Measurements from ENCODE around the gene AHNAK2. TPM values are rescaled to one million over a fixed set of nuclear protein-coding genes. Genes with fewer than 3 reads are reported as not detected.

AHNAK2 gene
- total and polyA plus RNA-seq, 9 of the 15 experiments (the other 6 are each of a cell fraction or from before 2014, with no cell fraction given): 0.04 to 0.09 (median 0.04) TPM; not detected in 6

GRCh38 chr14:104976198-104977007 is 1.8 kb downstream of the AHNAK2 start (continued):
- TF ChIP-seq MAZ (CRISPR knock-in tag; conservative IDR thresholded peaks at IDR 0.05 in 1 of 2, IDR thresholded peaks at IDR 0.05 in 1 of 2) (peak in 1 of 2 experiments; percentile 56; a peak in 2 of 4 replicates), MTA3 (IDR thresholded peaks at IDR 0.05; ENCODE audit: borderline replicate concordance) (0 out of 2 replicates have a peak, but pooled peaks have one; percentile 33), NCOA6 (IDR thresholded peaks at IDR 0.05) (no peak), HES1 (IDR thresholded peaks at IDR 0.05; ENCODE audit: low read depth) (no peak), CBX5 (IDR thresholded peaks at IDR 0.05; ENCODE audit: borderline replicate concordance, low read depth) (no peak), CBX1 (IDR thresholded peaks at IDR 0.05; ENCODE audit: low read depth) (no peak), TOE1 (IDR thresholded peaks at IDR 0.05; ENCODE audit: borderline replicate concordance) (0 out of 2 replicates have a peak, but pooled peaks have one; percentile 29), TOE1 (CRISPR knock-in tag; IDR thresholded peaks at IDR 0.05; ENCODE audit: borderline replicate concordance, low read depth) (no peak), RERE (CRISPR knock-in tag; IDR thresholded peaks at IDR 0.05; ENCODE audit: borderline replicate concordance) (no peak), HDGF (IDR thresholded peaks at IDR 0.05) (0 out of 2 replicates have a peak, but pooled peaks have one; percentile 23), STAG1 (CRISPR knock-in tag; IDR thresholded peaks at IDR 0.05; ENCODE audit: borderline replicate concordance) (peak; percentile 78; the same call in 1 of the 2 replicates), RB1 (IDR thresholded peaks at IDR 0.05; ENCODE audit: low read depth) (peak; percentile 73; the same call in 1 of the 2 replicates), ETS2 (tag; IDR thresholded peaks at IDR 0.05; ENCODE audit: borderline replicate concordance, poor library complexity, severe bottlenecking) (no peak), RAD21 (CRISPR knock-in tag; conservative IDR thresholded peaks at IDR 0.05 in 1 of 2, IDR thresholded peaks at IDR 0.05 in 1 of 2) (peak; percentile 89 to 97), JUN (IDR thresholded peaks at IDR 0.05; ENCODE audit: borderline replicate concordance, low read depth, low read length) (no peak), JUN (CRISPR knock-in tag; IDR thresholded peaks at IDR 0.05; ENCODE audit: borderline replicate concordance) (no peak), RBM25 (IDR thresholded peaks at IDR 0.05; ENCODE audit: low read depth, low read length, severe bottlenecking) (no peak), HDAC1 (IDR thresholded peaks at IDR 0.05) (peak in 1 of 2 experiments; percentile 40; a peak in 1 of 4 replicates)

All from K562 (cell line).